HEK293T (cell line): ENCODE results near the gene B3GNT3.

Source experiments
- CTCF ChIA-PET: fragments of 350-600 bp; formaldehyde crosslinking; extraction: SDS; loops from one replicate; lab custom pipeline; 2021; ENCODE audit warnings: antibody characterized with exemption, inconsistent platforms; lab: Yijun Ruan, JAX
- POLR2A ChIA-PET: fragments of 350-600 bp; formaldehyde crosslinking; extraction: SDS; loops from one replicate; lab custom pipeline; 2020; ENCODE audit warnings: antibody characterized with exemption, inconsistent platforms; lab: Yijun Ruan, JAX
- DNase-seq: peaks from one replicate; pipeline ENCODE4 v3.0.0; 2012; ENCODE audit warnings: mixed read lengths; ENCODE audit errors: extremely low spot score
- ARNT ChIP-seq: fragments of 450-650 bp; IDR thresholded peaks from 2 replicates; pipeline ENCODE4 v1.6.1; 2017; ENCODE audit warnings: mild to moderate bottlenecking
- BHLHE40 ChIP-seq: fragments of 450-650 bp; IDR thresholded peaks from 2 replicates; pipeline ENCODE4 v1.6.1; 2016; ENCODE audit warnings: mild to moderate bottlenecking, moderate library complexity, borderline replicate concordance
- CTBP1 ChIP-seq: fragments of 450-650 bp; IDR thresholded peaks from 2 replicates; pipeline ENCODE4 v1.6.1; 2016; ENCODE audit warnings: borderline replicate concordance
- ELF4 ChIP-seq: fragments of 450-650 bp; IDR thresholded peaks from 2 replicates; pipeline ENCODE4 v1.6.1; 2017; ENCODE audit warnings: antibody characterized with exemption
- FOXA1 ChIP-seq: fragments of 450-650 bp; IDR thresholded peaks from 2 replicates; pipeline ENCODE4 v1.6.1; 2016; ENCODE audit warnings: mild to moderate bottlenecking
- FOXK2 ChIP-seq: fragments of 450-650 bp; IDR thresholded peaks from 2 replicates; pipeline ENCODE4 v1.6.1; 2016; ENCODE audit warnings: mild to moderate bottlenecking
- FOXM1 ChIP-seq: fragments of 450-650 bp; IDR thresholded peaks from 2 replicates; pipeline ENCODE4 v1.6.1; 2017; ENCODE audit warnings: mild to moderate bottlenecking, borderline replicate concordance
- HDGF ChIP-seq: fragments of 450-650 bp; IDR thresholded peaks from 2 replicates; pipeline ENCODE4 v1.6.1; 2017; ENCODE audit warnings: antibody characterized with exemption, borderline replicate concordance
- L3MBTL2 ChIP-seq: fragments of 450-650 bp; conservative IDR thresholded peaks from 2 replicates; pipeline ENCODE4 v1.6.1; 2016; ENCODE audit warnings: mild to moderate bottlenecking
- LEF1 ChIP-seq: fragments of 450-650 bp; IDR thresholded peaks from 2 replicates; pipeline ENCODE4 v1.6.1; 2017; ENCODE audit warnings: mild to moderate bottlenecking, borderline replicate concordance
- NFRKB ChIP-seq: fragments of 450-650 bp; IDR thresholded peaks from 2 replicates; pipeline ENCODE4 v1.6.1; 2016; ENCODE audit warnings: mild to moderate bottlenecking, moderate library complexity
- SP1 ChIP-seq: fragments of 450-650 bp; IDR thresholded peaks from 2 replicates; pipeline ENCODE4 v1.6.1; 2017
- SUZ12 ChIP-seq: fragments of 450-650 bp; IDR thresholded peaks from 2 replicates; pipeline ENCODE4 v1.6.1; 2016; ENCODE audit warnings: mild to moderate bottlenecking
- TARDBP ChIP-seq: fragments of 450-650 bp; IDR thresholded peaks from 2 replicates; pipeline ENCODE4 v1.6.1; 2016
- ZNF384 ChIP-seq: fragments of 450-650 bp; IDR thresholded peaks from 2 replicates; pipeline ENCODE4 v1.6.1; 2016
- TF ChIP-seq, protein P1 (sequence below): fragments of 450-650 bp; IDR thresholded peaks from 2 replicates; pipeline ENCODE4 v1.6.1; 2016

Gene B3GNT3

GRCh38 chr19:17837972-17838371 lies 43.0 kb downstream of the B3GNT3 start:
- CTCF ChIA-PET = no interaction called here
- TF ChIP-seq NFRKB (no peak), ZNF384 (no peak), HDGF (no peak)
- POLR2A ChIA-PET = no interaction called here
- no peak for DNase-seq

GRCh38 chr19:17840019-17840418 lies 45.1 kb downstream of the B3GNT3 start:
- ChIA-PET POLR2A (no interaction called here), CTCF (no interaction called here)
- TF ChIP-seq TARDBP (no peak), ZNF384 (no peak), SUZ12 (no peak), ARNT (no peak), FOXA1 (no peak), NFRKB (no peak), L3MBTL2 (no peak), BHLHE40 (no peak), CTBP1 (no peak), ELF4 (no peak), FOXK2 (no peak), LEF1 (no peak), HDGF (no peak), FOXM1 (no peak), SP1 (no peak)
- TF ChIP-seq, protein P1, sequence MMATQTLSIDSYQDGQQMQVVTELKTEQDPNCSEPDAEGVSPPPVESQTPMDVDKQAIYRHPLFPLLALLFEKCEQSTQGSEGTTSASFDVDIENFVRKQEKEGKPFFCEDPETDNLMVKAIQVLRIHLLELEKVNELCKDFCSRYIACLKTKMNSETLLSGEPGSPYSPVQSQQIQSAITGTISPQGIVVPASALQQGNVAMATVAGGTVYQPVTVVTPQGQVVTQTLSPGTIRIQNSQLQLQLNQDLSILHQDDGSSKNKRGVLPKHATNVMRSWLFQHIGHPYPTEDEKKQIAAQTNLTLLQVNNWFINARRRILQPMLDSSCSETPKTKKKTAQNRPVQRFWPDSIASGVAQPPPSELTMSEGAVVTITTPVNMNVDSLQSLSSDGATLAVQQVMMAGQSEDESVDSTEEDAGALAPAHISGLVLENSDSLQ = no peak
- no peak for DNase-seq

DNA sequence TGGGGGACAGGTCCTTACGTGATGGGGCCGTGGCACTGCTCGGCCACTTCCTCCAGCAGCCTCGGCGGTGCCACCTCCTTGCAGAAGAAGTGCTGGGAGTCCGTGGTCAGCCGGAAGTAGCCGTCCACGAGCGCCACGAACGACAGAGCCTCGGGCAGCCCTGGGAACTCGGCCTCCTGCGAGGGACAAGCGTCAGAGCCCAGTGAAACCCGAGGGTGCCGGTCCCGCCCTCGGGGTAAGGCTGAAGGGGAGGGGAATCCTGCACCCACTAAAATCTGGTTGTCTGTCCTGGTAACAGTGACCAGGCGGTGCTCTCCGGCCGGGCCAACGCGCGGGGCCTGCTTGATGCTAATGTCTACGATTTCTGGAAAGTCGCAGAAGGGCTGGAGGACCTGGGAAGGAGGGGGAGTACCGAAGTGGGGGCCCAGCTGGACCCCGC lies 46.5 kb downstream of the B3GNT3 start:
- no peak for DNase-seq
- POLR2A ChIA-PET = interaction anchor here (0.8 to 3.1 kb wide), 3 partner anchors 18 to 38 kb away, joined by 3 to 22 read pairs (median 3); partner anchors contain the start of gene RPL18A
- CTCF ChIA-PET = no interaction called here
- no peak for TF ChIP-seq FOXK2
- TF ChIP-seq ELF4 = no peak
- no peak for TF ChIP-seq ARNT
- no peak for TF ChIP-seq SUZ12
- no peak for TF ChIP-seq CTBP1
- no peak for TF ChIP-seq FOXA1
- no peak for TF ChIP-seq HDGF
- no peak for TF ChIP-seq L3MBTL2

DNA sequence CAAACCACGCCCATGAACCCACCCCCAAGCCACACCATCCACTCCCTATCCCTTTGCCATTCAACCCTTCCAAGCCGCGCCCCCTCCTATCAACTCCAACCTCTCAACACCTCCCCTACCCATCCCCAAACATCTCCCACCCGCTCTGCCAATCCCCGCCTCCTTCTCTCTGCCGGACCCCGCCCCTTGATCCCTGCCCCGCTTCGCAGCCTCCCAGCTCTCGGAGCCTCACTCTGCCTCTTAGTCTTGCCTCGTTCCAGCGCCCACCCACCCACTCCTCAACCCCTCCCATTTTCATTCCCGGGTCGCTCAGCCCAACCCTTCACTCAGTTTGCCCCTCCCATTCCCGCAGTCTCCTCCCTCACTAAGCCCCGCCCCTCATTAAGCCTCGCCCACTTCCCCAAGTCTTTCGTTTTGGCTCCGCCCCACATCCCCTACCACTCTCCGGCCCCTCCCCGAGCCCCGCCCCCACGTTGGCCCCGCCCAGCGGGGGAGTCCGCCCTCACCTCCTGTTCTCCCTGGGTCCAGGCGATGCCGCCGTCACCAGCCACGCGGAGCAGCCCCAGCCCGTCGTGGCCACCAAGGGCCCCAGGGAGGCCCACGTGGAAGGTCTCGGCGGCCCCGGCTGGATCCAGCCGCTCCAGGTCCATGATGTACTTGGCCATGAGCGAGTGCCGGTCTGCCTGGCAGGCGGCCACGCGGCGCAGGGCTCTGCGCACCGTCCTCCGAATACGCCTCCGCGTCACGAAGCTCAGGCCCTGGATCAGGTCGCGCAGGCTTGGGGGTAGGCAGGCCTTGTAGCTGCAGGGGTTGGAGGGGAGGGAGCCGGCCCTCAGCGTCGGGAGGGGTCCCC lies 47.1 kb downstream of the B3GNT3 start:
- POLR2A ChIA-PET = interaction anchor here (1.0 to 3.1 kb wide), 3 partner anchors 9 to 38 kb away, joined by 3 to 22 read pairs (median 4); partner anchors contain the start of gene RPL18A
- TF ChIP-seq NFRKB (no peak), TARDBP (no peak), SP1 (peak; percentile 40; the same call in 1 of the 2 replicates), L3MBTL2 (peak; percentile 98), CTBP1 (no peak), FOXM1 (no peak), HDGF (no peak; the same call in 1 of the 2 replicates), BHLHE40 (no peak), FOXA1 (no peak), ELF4 (no peak), ZNF384 (no peak), FOXK2 (no peak), SUZ12 (no peak), LEF1 (no peak), ARNT (no peak)
- TF ChIP-seq, protein P1 = peak; percentile 84
- CTCF ChIA-PET = no interaction called here
- DNase-seq = peak; percentile 97

DNA sequence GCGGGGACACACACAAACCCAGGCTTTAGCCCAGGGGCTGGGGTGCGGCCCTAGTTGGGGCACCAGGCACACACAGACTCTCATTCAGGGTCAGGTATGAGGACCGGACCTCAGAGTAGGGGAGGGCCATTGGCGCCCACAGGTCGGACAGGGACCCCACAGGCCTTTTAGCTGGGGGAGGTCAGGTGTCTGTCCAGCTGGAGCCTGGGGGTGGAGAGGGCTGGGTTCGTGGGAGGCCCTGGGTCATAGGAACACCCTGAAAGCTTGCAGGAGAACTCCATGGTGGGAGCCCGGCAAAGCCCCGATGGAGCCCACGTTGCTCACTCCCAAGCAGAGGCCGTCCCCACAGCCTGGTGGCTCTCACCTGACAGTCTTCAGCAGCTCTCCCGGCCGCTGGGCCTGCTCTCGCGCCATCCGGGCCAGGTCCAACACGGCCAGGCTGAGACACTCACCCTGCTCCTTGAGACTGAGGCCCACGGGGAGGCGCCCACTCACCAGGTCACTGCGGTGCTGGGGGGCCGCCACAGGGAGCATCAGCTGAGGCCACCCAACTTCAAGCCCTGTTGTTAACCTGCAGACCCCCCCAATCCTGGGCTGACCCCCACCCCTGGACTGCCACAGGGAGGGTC lies 47.8 kb downstream of the B3GNT3 start:
- no peak for DNase-seq
- ChIA-PET POLR2A (interaction anchor here (1.6 to 3.1 kb wide), 2 partner anchors 9 to 17 kb away, joined by 4 to 22 read pairs; partner anchors contain the start of gene RPL18A), CTCF (no interaction called here)
- no peak for TF ChIP-seq LEF1
- TF ChIP-seq BHLHE40 = no peak
- no peak for TF ChIP-seq HDGF
- no peak for TF ChIP-seq FOXK2
- no peak for TF ChIP-seq ARNT
- TF ChIP-seq SUZ12 = no peak
- no peak for TF ChIP-seq CTBP1
- TF ChIP-seq, protein P1 = no peak
- TF ChIP-seq NFRKB = no peak
- TF ChIP-seq FOXM1 = no peak
- no peak for TF ChIP-seq SP1
- TF ChIP-seq ZNF384 = no peak
- TF ChIP-seq FOXA1 = no peak
- TF ChIP-seq ELF4 = no peak
- no peak for TF ChIP-seq TARDBP
- TF ChIP-seq L3MBTL2 = no peak
